SK-N-SH (cell line): Measurements from ENCODE around the gene HEBP1. TPM values are rescaled to one million over a fixed set of nuclear protein-coding genes. Genes with fewer than 3 reads are reported as not detected.

Experiments used
- CTCF ChIA-PET: fragments of 300-600, 350-600 bp; formaldehyde crosslinking; extraction: SDS; loops from one replicate; lab custom pipeline; 2021; lab: Yijun Ruan, JAX
- POLR2A ChIA-PET: fragments of 350-600 bp; sonication (Branson Sonifier 250); formaldehyde crosslinking; extraction: SDS; loops from one replicate; lab custom pipeline; 2020; ENCODE audit warnings: antibody characterized with exemption, inconsistent platforms; lab: Yijun Ruan, JAX
- DNase-seq: peaks from one replicate; pipeline ENCODE4 v3.0.0; 2012
- H2AFZ ChIP-seq: fragments of 200-600 bp; sonication (generic); 2 replicates; pipeline ENCODE4 v1.8.1; 2016; ENCODE audit warnings: antibody characterized with exemption, mild to moderate bottlenecking, low read depth
- H3F3A ChIP-seq: fragments of 200-600 bp; sonication (generic); replicated peaks from 2 replicates; pipeline ENCODE3; 2016; ENCODE audit warnings: antibody characterized with exemption, mild to moderate bottlenecking; ENCODE audit not compliant: insufficient read depth
- H3K27ac ChIP-seq, 2 experiments: fragments of 200-500 bp in 1 of 2; fragments of 200-600 bp in 1 of 2; sonication (Bioruptor generic) in 1 of 2; sonication (generic), shearing (Covaris generic) in 1 of 2; 2 replicates each; pipeline versions ENCODE4 v1.5.1 to v1.6.1; 2014 to 2016; ENCODE audit warnings: low read depth in 2 of 2, inconsistent platforms in 1 of 2, low read length in 1 of 2, mild to moderate bottlenecking in 1 of 2, mixed read lengths in 1 of 2
- H3K27me3 ChIP-seq: fragments of 200-600 bp; sonication (generic), shearing (Covaris generic); 2 replicates; pipeline ENCODE4 v1.6.1; 2016; ENCODE audit warnings: mixed run types; ENCODE audit not compliant: insufficient read depth
- H3K36me3 ChIP-seq, 2 experiments: fragments of 200-500 bp in 1 of 2; fragments of 200-600 bp in 1 of 2; sonication (Bioruptor generic) in 1 of 2; sonication (generic) in 1 of 2; replicated peaks in 1 of 2; 2 replicates each; pipeline versions ENCODE3 to v1.5.1; 2014 to 2016; ENCODE audit warnings: low read length in 1 of 2, mild to moderate bottlenecking in 1 of 2; ENCODE audit not compliant: insufficient read depth in 2 of 2, control insufficient read depth in 1 of 2
- H3K4me1 ChIP-seq, 2 experiments: fragments of 200-500 bp in 1 of 2; fragments of 200-600 bp in 1 of 2; sonication (Bioruptor generic) in 1 of 2; sonication (generic), shearing (Covaris generic) in 1 of 2; 2 replicates each; pipeline versions ENCODE4 v1.5.1 to v1.6.1; 2014 to 2016; ENCODE audit warnings: low read depth in 1 of 2, low read length in 1 of 2, mixed run types in 1 of 2; ENCODE audit not compliant: insufficient read depth in 2 of 2, control insufficient read depth in 1 of 2
- H3K4me2 ChIP-seq: fragments of 200-600 bp; sonication (generic), shearing (Covaris generic); 2 replicates; pipeline ENCODE4 v1.6.1; 2017; ENCODE audit warnings: mixed run types
- H3K4me3 ChIP-seq, 2 experiments: fragments of 200-500 bp in 1 of 2; fragments of 200-600 bp in 1 of 2; sonication (Bioruptor generic) in 1 of 2; sonication (generic), shearing (Covaris generic) in 1 of 2; 2 replicates each; pipeline versions ENCODE4 v1.5.1 to v1.8.1; 2014 to 2016; ENCODE audit warnings: low read depth in 2 of 2, inconsistent platforms in 1 of 2, low read length in 1 of 2, mild to moderate bottlenecking in 1 of 2, mixed read lengths in 1 of 2, moderate library complexity in 1 of 2
- H3K79me2 ChIP-seq: fragments of 200-600 bp; sonication (generic); 2 replicates; pipeline ENCODE4 v1.8.1; 2017; ENCODE audit warnings: mild to moderate bottlenecking; ENCODE audit not compliant: insufficient read depth
- H3K9ac ChIP-seq: fragments of 200-600 bp; sonication (generic); 2 replicates; pipeline ENCODE4 v1.6.1; 2017; ENCODE audit warnings: mixed run types
- H3K9me2 ChIP-seq: fragments of 200-600 bp; sonication (generic); 2 replicates; pipeline ENCODE4 v1.6.1; 2017; ENCODE audit warnings: mixed run types
- H3K9me3 ChIP-seq: fragments of 200-600 bp; sonication (generic); 2 replicates; pipeline ENCODE4 v1.6.1; 2017; ENCODE audit warnings: mixed run types, mild to moderate bottlenecking, moderate library complexity
- H4K20me1 ChIP-seq: fragments of 200-600 bp; sonication (generic); 2 replicates; pipeline ENCODE4 v1.6.1; 2017; ENCODE audit warnings: mild to moderate bottlenecking, mixed run types; ENCODE audit not compliant: insufficient read depth
- CHD2 ChIP-seq: fragments of 150-350 bp; IDR thresholded peaks from 2 replicates; pipeline ENCODE4 v1.6.1; 2018; ENCODE audit warnings: low read length; ENCODE audit not compliant: partially characterized antibody
- CTCF ChIP-seq: fragments of 200-600 bp; sonication (generic); IDR thresholded peaks from 2 replicates; pipeline ENCODE4 v1.6.1; 2017; ENCODE audit warnings: antibody characterized with exemption, mild to moderate bottlenecking, moderate library complexity
- JUND ChIP-seq: IDR thresholded peaks from 2 replicates; pipeline ENCODE4 v1.4.0; 2012
- MEF2A ChIP-seq: IDR thresholded peaks from 2 replicates; pipeline ENCODE4 v1.4.0; 2012; ENCODE audit warnings: low read depth, borderline replicate concordance
- RFX5 ChIP-seq: IDR thresholded peaks from 2 replicates; pipeline ENCODE4 v1.6.1; 2012; ENCODE audit warnings: mild to moderate bottlenecking, improper control_type of control experiment, low read length
- SIN3A ChIP-seq: IDR thresholded peaks from 2 replicates; pipeline ENCODE4 v1.6.1; 2012; ENCODE audit warnings: low read depth, mild to moderate bottlenecking, low read length, moderate library complexity, borderline replicate concordance
- TAF1 ChIP-seq: IDR thresholded peaks from 2 replicates; pipeline ENCODE4 v1.6.1; 2012; ENCODE audit warnings: low read depth, mild to moderate bottlenecking, low read length, moderate library complexity, borderline replicate concordance
- USF2 ChIP-seq: fragments of 150-350 bp; IDR thresholded peaks from 2 replicates; pipeline ENCODE4 v1.6.1; 2017; ENCODE audit warnings: antibody characterized with exemption, low read length, low read depth, borderline replicate concordance
- WGBS: methylation state at CpG from one replicate; pipeline ENCODE4 v1.1.6; 2017; ENCODE audit warnings: low lambda C conversion rate; 5-methylcytosine and 5-hydroxymethylcytosine counted together
- polyA plus RNA-seq, 3 experiments: library from polyadenylated mRNA; depleted of rRNA; stranded (reverse); fragments of >200 nt; gene quantifications; 2 replicates each; pipeline ENCODE4 v1.2.3, GENCODE V29; 2012
- TF ChIP-seq, protein P1 (sequence below): IDR thresholded peaks from 2 replicates; pipeline ENCODE4; 2012
- TF ChIP-seq, protein P2 (sequence below): IDR thresholded peaks from 2 replicates; pipeline ENCODE4 v1.4.0; 2012; ENCODE audit warnings: low read depth, borderline replicate concordance
- TF ChIP-seq, protein P3 (sequence below): IDR thresholded peaks from 2 replicates; pipeline ENCODE4 v1.4.0; 2012; ENCODE audit warnings: low read depth

The HEBP1 gene
- polyA plus RNA-seq, 1 of the 3 experiments (the other 2 are of a cell fraction) = 17.9 TPM

DNA sequence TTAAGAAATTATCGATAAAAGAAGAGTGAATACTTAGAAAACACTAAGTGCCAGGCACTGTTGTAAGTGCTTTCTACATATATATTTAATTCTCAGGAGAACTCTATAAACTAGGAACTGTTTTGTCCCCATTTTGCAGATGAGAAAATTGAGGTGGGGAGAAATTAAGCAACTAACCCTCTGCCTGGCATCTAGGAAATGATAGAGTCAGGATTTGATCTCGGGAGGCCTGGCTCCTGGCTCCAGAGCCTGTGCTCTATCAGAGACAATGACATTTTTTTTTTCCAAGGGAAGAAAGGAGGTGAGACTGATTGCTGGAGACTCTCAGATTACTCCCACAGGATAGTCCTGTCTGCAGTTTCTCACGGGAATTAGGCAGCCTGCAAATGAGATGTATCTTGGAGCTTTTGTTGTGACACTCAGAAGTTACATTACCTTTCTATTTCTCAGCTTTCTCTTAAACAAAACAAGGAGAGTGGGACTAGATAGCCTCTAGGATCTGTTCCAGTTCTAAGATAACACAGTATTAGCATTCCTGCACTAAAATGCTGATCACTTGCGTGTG, 42.7 kb upstream of the HEBP1 start:
- no peak overlapping the region for H3K4me2 ChIP-seq
- no peaks in the 10 kb centered on the region for H3K79me2 ChIP-seq
- TF ChIP-seq CTCF = no peak
- TF ChIP-seq, protein P1, sequence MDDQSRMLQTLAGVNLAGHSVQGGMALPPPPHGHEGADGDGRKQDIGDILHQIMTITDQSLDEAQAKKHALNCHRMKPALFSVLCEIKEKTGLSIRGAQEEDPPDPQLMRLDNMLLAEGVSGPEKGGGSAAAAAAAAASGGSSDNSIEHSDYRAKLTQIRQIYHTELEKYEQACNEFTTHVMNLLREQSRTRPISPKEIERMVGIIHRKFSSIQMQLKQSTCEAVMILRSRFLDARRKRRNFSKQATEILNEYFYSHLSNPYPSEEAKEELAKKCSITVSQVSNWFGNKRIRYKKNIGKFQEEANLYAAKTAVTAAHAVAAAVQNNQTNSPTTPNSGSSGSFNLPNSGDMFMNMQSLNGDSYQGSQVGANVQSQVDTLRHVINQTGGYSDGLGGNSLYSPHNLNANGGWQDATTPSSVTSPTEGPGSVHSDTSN = no peak
- H3K4me3 ChIP-seq = no peak overlapping the region
- no peaks in the 10 kb centered on the region for H3K27me3 ChIP-seq
- DNase-seq = no peak
- ChIA-PET POLR2A (no interaction called here), CTCF (no interaction called here)
- H3K36me3 ChIP-seq = no peaks in the 10 kb centered on the region
- WGBS = 72% methylated on average over 4 of the region's 4 CpGs
- peaks cover 0 to 4% of the 10 kb centered on the region in 2 experiments; a peak in 2 of 4 replicates for H3K4me1 ChIP-seq
- no peaks in the 10 kb centered on the region for H3K9me2 ChIP-seq
- no peak overlapping the region for H3K27ac ChIP-seq
- no peaks in the 10 kb centered on the region for H3K9me3 ChIP-seq
- H3K9ac ChIP-seq = no peak overlapping the region
- no peak overlapping the region for H2AFZ ChIP-seq
- H4K20me1 ChIP-seq = no peaks in the 10 kb centered on the region
- peaks cover 5% of the 10 kb centered on the region for H3F3A ChIP-seq

GRCh38 chr12:13041224-13041623, 41.2 kb upstream of the HEBP1 start:
- no peaks in the 10 kb centered on the region for H3K9me3 ChIP-seq

More at GRCh38 chr12:13041224-13041623, 41.2 kb upstream of the HEBP1 start:
- Histone ChIP-seq H3K4me3 (no peak overlapping the region), H3K36me3 (no peaks in the 10 kb centered on the region), H3K4me2 (no peak overlapping the region), H3K9me2 (no peaks in the 10 kb centered on the region), H2AFZ (no peak overlapping the region), H3K79me2 (no peaks in the 10 kb centered on the region), H3K4me1 (peaks cover 0 to 4% of the 10 kb centered on the region in 2 experiments; a peak in 2 of 4 replicates), H3F3A (peaks cover 5% of the 10 kb centered on the region), H3K27me3 (no peaks in the 10 kb centered on the region), H3K27ac (no peak overlapping the region), H3K9ac (no peak overlapping the region), H4K20me1 (no peaks in the 10 kb centered on the region)
- ChIA-PET POLR2A (no interaction called here), CTCF (no interaction called here)
- 88% methylated on average over 2 of the region's 2 CpGs for WGBS
- DNase-seq = no peak
- TF ChIP-seq MEF2A (no peak), JUND (no peak), SIN3A (no peak), CHD2 (no peak), TAF1 (no peak), USF2 (no peak), RFX5 (no peak)
- TF ChIP-seq, protein P2, sequence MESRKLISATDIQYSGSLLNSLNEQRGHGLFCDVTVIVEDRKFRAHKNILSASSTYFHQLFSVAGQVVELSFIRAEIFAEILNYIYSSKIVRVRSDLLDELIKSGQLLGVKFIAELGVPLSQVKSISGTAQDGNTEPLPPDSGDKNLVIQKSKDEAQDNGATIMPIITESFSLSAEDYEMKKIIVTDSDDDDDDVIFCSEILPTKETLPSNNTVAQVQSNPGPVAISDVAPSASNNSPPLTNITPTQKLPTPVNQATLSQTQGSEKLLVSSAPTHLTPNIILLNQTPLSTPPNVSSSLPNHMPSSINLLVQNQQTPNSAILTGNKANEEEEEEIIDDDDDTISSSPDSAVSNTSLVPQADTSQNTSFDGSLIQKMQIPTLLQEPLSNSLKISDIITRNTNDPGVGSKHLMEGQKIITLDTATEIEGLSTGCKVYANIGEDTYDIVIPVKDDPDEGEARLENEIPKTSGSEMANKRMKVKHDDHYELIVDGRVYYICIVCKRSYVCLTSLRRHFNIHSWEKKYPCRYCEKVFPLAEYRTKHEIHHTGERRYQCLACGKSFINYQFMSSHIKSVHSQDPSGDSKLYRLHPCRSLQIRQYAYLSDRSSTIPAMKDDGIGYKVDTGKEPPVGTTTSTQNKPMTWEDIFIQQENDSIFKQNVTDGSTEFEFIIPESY = no peak
- TF ChIP-seq, protein P3, sequence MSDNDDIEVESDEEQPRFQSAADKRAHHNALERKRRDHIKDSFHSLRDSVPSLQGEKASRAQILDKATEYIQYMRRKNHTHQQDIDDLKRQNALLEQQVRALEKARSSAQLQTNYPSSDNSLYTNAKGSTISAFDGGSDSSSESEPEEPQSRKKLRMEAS = no peak
